ENCODE data around the gene FOSL1.

GRCh38 chr11:65853246-65853979 is 46.8 kb downstream of the FOSL1 start:
- no peak for TF ChIP-seq CTCF (IDR thresholded peaks at IDR 0.05; ENCODE audit: insufficient read depth, low read depth, low read length)
- no peak for TF ChIP-seq EZH2 (IDR thresholded peaks at IDR 0.05; ENCODE audit: insufficient read depth, low read length)
